HG02571 (cell line): ENCODE results near the gene GOLGA6A.

Experiments used
- ATAC-seq: cut with Tn5 transposase; IDR thresholded peaks from one replicate; pipeline ENCODE4 v1.9.1; 2021; ENCODE audit warnings: mild to moderate bottlenecking, moderate library complexity; ENCODE audit not compliant: unreplicated experiment

The GOLGA6A gene

DNA sequence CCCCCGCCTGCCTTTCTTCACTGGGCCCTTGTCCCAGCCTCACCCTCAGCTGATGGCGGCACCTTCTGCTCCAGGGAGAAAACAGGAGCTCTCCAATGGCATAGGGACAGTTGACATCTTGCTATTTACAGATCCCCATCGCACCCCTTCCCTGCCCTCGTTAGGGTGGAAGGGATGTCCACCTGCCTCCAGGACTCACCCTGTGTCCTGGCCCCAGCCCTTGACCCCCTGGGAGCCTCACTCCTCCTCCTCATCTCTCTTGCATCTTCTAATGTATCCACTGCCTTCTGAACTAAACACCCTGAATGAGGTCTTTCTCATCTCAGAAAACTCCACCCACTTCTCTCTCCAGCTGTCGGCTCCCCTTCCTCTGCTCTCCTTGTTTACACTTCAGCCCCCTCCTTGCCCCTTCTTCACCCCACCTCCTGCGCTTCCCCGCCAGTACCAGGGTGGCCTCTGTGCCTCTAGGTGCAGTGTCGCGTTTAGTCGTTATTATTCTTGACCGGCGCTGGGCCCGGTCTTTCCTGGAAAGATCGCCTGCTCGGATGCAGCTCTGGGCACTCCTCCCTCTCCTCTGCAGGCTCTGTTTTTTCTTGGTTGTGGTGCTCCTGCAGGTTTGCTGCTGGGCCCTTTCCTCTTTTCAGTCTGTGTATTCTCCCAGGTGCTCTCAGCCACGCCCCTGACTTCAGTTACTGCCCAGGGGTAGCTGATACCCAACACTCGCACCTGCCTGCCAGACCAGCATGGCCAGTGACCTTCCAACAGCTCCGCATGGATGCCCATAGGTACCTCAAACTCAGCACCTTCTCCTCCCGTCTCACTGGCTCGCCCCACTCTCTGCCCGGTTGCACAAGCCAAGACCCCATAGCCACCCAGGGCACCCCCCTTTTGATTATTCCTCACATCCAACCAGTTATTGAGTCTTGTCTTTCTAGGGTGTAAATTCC is 44.9 kb downstream of the GOLGA6A start:
- ATAC-seq = no peak

DNA sequence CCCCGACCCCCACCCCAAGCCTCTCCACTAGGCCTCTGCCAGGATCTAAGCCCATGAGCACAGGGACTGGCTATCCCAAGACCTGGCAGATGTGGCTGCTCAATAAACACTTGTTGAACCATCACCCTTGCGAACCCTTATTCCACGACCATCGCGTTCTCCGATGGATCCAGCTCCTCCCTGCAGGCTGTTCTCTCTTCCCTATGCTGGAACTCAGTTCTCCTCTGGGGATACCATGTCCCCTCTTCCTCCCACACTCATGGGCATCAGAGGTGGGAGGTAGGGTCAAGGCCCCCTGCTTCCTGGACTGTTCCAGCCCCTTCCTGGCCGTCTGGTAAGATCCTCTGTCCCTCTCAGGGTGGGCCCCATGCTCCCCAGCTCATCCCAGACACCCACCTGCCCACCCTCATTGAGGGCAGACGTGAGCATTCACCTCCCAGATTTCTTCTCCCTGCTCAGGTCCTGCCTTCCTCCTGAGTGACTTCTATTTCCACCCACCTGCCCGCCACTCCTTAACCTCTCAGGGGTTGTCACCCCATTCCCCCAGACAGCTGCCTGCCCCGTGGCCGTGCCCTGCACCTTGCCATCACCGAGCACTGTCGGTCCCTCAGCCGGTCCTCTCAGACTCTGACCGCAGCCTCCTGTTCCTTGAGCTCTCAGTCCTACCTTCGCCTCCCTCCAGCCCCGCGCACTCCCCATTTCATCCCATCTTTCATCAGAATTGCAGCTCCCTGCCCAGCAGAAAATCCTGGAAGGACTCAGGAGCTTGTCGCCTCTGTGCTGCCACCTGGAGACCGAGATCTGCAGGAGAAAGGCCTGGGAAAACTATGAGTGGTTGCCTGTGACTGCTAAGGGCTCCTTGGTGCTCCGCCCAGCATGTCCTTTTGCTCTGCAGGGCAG is 45.8 kb downstream of the GOLGA6A start:
- no peak for ATAC-seq

DNA sequence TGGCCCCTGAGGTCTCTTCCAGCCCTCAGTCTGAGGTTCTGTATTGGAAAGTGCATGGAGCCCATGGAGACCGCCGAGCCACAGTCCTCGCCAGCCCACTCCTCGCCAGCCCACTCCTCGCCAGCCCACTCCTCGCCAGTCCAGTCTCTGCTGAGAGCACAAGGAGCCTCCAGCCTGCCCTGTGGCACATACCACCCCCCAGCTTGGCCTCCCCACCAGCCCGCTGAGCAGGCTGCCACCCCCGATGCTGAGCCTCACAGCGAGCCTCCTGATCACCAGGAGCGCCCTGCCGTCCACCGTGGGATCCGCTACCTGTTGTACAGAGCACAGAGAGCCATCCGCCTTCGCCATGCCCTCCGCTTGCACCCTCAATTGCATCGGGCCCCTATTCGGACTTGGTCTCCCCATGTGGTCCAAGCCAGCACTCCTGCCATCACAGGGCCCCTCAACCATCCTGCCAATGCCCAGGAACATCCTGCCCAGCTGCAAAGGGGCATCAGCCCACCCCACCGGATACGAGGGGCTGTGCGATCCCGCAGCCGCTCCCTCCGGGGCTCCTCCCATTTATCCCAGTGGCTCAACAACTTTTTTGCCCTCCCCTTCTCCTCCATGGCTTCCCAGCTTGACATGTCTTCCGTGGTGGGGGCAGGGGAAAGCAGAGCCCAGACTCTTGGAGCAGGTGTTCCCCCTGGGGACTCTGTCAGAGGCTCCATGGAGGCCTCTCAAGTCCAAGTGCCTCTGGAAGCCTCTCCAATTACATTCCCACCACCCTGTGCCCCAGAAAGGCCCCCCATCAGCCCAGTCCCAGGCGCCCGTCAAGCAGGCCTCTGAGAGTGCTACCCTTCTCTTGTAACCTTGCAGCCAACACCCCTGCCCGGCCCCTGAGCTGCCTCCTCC is 47.0 kb downstream of the GOLGA6A start:
- no peak for ATAC-seq

DNA sequence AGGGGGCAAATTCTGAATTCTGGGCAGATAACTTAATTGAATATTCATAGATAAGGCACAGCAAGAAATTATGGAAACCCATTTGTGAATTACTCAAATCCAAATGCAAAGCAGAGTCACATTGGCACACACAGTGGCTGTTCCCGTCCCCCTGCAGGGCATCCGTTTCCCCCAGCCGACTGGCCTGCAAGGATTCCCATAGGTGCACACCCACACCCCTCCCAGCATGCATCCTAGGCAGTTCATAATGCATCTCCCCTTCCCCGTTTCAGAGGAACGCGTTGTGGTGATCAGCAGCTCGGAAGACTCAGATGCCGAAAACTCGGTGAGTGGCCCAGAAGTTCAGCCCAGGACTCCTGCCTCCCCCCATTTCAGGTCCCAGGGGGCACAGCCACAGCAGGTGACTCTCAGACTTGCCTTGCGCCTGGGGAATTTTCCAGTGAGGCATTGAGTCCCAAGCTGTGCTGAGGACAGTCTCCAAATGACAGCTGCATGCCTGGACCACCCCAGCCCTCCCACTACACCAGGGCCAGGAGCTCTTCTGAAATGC is 48.1 kb downstream of the GOLGA6A start:
- ATAC-seq = no peak

DNA sequence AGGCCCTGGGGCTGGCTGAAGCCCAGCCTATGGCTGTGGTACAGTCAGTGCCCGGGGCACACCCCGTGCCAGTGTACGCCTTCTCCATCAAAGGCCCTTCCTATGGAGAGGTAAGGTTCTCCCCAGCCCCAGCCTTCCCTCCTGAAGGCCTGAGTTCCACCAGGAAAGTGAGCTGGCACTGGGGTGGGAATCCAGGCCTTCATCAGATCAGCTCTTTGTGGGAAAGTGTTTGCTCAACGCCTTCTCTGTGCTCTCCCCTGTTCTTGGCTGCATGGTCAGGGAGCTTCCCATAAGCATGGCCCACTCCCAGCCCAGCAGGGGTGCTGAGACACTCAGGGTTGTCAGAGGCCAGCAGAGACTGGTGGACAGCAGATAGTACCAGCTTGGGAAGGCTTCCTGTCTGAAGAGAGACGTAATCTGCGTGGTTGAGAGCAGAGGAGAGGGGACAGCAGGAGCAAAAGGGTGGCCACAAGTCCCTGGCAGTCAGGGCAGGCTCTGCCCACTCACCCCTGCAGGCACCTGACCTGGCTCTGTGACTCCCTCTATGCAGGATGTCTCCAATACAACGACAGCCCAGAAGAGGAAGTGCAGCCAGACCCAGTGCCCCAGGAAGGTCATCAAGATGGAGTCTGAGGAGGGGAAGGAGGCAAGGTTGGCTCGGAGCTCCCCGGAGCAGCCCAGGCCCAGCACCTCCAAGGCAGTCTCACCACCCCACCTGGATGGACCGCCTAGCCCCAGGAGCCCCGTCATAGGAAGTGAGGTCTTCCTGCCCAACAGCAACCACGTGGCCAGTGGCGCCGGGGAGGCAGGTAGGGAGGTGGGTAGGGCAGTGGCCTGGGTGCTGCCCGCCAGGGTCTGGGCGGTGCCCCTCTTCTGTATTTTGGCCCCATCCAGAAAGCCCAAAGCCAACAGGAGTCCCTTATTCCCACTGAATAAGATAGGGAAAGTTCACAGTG is 49.5 kb downstream of the GOLGA6A start:
- ATAC-seq = no peak

DNA sequence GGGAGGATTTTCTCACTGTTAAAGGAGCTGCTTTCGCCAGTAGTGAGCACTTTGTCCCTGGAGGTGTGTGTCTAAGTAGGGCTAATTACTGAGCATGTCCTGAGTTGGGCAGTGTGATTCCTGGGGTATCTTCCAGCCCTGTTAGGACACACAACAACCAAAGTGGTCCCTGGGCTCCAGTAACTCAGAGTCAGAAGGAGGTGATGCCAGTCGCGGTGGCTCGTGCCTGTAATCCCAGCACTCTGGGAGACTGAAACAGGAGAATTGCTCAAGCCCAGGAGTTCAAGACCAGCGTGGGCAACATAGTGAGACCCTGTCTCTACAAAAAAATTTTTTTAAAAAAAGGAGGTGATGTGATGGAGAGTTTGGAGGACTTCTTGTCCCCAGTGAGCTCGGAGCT is 50.3 kb downstream of the GOLGA6A start:
- ATAC-seq = no peak

DNA sequence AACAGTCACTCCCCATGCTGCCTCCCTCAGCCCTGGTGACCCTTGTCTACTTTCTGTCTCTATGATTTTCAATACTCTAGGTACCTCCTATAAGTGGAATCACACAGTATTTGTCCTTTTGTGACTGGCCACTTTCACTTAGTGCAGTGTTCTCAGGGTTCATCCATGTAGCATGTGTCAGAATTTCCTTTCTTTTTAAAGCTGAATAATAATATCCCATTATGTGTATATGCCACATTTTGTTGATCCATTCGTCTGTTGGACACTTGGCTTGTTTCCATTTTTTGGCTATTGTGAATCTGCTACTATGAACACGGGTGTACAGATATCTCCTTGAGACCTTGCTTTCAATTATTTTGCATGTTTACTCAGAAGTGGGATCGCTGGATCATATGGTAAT is 53.7 kb downstream of the GOLGA6A start:
- no peak for ATAC-seq

DNA sequence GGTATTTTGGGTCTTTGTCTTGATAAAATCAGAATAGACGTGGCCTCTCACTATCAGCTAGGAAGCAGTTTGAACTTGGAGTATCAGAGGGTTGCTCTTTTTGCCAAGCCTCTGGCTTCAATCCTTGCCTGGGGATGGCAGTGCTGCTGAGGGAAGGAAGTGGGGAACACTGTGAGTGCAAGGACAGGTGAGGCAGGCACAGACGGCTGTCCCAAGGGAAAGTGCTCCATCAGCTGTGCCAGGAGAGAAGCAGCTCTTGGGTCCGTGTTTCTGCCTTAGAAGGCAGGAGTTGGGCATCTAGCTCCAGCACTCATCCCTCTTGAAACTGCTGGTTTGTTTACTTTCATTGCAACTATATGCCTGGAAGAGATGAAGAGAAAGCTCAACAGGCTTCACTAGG is 54.7 kb downstream of the GOLGA6A start:
- ATAC-seq = no peak

DNA sequence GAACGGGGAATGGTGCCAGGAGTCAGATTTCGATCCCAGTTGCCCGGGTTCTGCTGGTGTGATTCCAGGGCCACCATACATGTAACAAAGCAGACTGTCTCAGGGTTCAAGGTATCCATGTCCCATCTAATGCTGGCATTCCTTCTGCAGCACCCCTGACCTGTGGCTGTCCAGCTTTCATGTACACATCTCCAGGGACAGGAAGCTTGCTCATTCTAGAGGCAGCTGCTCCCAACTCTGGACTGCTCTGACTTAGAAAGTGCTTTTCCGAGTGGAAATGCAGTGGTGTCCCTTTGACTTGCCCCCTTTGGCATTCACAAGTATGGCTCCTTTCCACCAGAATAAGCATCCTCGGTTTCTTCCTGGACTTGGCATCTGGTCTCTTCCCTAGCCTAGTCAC is 56.9 kb downstream of the GOLGA6A start:
- ATAC-seq = no peak

DNA sequence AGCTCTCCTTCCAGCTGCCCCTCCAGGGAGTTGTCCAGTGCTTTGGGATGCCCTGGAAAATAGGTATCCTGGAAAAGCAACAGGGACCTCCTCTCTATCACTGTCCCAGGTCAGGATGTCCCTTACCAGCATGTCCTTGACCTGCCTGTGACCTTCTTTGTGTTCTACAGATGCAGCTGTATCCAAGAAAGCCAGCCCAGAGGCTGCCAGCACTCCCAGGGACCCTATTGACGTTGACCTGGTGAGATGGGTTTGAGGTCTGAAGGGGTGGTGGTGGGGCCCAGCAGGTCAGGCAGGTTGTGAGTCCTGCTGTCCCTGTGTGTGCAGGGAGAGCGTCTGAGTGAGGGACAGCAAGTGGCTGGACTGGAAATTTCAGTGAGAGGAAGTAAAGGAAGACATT is 57.7 kb downstream of the GOLGA6A start:
- no peak for ATAC-seq

DNA sequence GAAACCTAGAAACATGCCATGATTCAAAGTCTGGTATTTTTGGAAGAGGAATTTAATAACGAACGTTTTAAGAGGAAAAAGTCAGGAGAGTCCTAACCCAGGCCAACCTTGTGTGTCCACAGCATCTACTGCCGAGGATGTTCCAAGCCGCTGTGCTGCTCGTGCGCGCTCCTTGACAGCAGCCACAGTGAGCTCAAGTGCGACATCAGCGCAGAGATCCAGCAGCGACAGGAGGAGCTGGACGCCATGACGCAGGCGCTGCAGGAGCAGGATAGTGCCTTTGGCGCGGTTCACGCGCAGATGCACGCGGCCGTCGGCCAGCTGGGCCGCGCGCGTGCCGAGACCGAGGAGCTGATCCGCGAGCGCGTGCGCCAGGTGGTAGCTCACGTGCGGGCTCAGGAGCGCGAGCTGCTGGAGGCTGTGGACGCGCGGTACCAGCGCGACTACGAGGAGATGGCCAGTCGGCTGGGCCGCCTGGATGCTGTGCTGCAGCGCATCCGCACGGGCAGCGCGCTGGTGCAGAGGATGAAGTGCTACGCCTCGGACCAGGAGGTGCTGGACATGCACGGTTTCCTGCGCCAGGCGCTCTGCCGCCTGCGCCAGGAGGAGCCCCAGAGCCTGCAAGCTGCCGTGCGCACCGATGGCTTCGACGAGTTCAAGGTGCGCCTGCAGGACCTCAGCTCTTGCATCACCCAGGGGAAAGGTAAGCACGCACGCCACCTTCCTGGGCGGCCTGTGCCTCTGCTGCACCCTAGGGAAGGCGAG is 59.5 kb downstream of the GOLGA6A start:
- no peak for ATAC-seq
